Raji (cell line): ENCODE results near the gene PKNOX2.

Experiments
- POLR2A ChIP-seq: IDR thresholded peaks from 2 replicates; pipeline ENCODE4 v1.6.1; 2011; ENCODE audit warnings: low read depth, low read length, control low read depth; ENCODE audit not compliant: insufficient read depth

The PKNOX2 gene

DNA sequence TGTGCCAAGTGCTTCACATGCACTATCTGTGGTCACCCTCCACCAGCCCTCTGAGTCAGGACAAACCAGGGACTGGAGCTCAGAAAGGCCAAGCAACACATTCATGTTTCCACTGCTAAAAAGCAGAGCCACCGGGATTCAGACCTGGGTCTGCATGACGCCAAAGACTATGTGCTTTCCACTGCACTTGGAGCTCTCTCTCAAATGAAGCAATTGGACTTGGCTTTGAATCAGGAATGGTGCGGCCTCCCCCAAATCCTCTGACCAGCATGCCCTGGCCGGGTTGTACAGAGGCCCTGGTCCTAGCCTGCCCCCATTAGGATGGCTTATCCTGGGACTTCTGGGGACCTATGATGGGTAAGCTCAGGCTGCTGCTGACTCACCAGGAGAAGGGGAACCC lies 80.7 kb downstream of the PKNOX2 start:
- no peak for TF ChIP-seq POLR2A

GRCh38 chr11:125247431-125247830 lies 82.9 kb downstream of the PKNOX2 start:
- no peak for TF ChIP-seq POLR2A

GRCh38 chr11:125250318-125251213 lies 86.0 kb downstream of the PKNOX2 start:
- TF ChIP-seq POLR2A = no peak

DNA sequence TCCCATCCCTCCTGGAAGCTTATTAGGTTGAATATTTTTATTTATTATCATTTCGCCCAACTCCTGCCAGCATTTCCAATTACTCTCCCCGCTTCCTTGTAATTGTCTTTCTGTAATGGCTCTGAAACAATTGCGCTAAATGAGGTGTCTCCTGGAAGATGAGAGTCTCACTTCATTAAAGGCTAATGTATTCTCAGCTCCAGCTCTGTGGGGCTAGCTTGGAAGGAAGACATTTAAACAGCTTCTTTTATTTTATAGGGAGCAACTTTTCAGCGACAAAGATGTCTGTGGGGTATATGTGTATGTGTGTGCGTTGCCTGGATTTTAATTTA lies 86.6 kb downstream of the PKNOX2 start:
- TF ChIP-seq POLR2A = no peak

DNA sequence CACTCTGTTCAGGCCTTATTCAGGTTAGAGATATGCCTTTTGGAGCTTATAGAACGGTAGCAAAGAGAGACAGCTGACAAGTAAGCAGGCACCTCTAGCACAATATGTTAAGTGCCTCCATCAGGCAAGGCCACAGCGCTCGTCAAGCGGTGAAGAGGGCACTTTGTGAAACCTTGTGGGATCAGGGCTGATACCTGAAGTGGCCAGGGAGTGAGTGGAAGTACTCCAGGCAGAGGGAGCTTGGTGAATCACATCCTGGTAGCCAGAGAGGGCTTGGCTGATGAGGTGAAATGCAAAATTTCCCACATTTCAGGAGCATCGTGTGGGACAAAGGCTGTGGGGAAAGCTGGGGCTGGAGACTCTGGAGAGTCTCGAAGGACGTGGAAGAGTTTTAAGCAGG lies 87.4 kb downstream of the PKNOX2 start:
- TF ChIP-seq POLR2A = no peak

- no peak for TF ChIP-seq POLR2A
Measured at GRCh38 chr11:125253289-125253688, 88.7 kb downstream of the PKNOX2 start.

DNA sequence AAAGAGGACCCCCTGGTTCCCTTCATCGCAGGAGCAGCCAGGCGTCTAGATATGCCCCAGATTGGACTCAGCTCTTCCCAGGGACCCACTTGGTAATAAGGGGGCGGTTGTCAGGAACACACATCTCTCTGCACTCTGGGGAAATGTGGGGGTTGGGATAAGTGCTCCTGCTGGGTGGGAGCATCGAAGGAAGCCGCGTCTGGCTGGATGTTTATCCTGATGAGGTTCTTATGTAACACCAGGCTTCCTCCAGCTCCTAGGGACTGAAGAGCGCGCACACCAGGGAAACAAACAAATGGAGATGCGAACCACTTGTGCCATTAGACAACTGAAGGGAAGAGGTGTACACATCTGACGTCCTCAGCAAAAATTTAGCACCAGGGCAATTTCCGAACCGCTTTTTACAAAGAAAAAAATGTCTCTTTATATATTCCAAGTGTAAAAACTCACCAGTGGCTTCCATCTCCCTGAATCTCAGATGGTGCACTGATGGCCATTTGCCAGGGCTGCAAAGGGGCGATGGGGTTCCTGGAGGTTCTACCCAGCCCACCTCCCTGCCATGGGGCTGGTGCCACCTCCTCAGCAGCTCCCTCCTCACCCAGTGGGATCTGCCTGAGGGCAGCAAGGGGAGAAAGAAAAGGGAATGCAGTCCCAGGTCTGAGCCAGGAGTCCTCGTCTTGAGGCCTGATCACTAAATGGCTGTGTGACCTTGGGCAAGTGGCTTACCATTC lies 89.4 kb downstream of the PKNOX2 start:
- no peak for TF ChIP-seq POLR2A

DNA sequence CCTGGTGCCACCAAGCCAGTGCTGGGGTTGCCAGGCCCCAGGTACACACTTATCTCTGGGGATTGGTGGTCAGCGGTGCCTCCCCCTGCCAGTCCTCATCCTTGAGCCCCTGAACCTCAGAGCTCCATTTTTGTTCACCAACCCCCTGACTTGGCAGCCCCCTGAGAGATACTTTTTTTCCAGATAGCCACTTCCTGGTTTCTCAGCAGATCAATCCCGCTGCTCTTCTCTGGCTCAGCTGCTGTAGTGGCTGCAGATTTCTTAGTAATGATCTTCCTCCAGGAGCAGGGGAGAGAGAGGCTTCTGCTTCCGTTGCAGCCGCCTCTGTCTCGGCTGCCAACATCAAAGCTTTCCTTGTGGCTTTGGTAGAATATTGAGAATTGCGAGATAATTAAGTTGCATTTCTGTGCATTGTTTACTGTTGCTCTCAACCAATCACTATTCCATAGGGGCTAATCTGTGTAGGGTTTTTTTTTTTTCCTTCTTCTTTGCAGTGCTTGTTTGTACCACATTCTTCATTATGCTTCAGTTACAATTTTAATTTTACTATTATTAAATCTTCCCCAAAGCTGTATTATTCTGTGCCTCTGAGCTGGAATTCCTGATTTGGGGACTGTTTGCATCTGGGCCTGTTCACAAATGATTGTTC lies 92.1 kb downstream of the PKNOX2 start:
- no peak for TF ChIP-seq POLR2A

GRCh38 chr11:125257190-125257579 lies 92.6 kb downstream of the PKNOX2 start:
- no peak for TF ChIP-seq POLR2A

- TF ChIP-seq POLR2A = no peak
Measured at GRCh38 chr11:125257751-125258150, 93.2 kb downstream of the PKNOX2 start.

GRCh38 chr11:125258291-125259032 lies 93.9 kb downstream of the PKNOX2 start:
- TF ChIP-seq POLR2A = no peak

GRCh38 chr11:125261588-125261987 lies 97.0 kb downstream of the PKNOX2 start:
- TF ChIP-seq POLR2A = no peak

- TF ChIP-seq POLR2A = no peak
Measured at GRCh38 chr11:125262194-125262829, 97.8 kb downstream of the PKNOX2 start.

DNA sequence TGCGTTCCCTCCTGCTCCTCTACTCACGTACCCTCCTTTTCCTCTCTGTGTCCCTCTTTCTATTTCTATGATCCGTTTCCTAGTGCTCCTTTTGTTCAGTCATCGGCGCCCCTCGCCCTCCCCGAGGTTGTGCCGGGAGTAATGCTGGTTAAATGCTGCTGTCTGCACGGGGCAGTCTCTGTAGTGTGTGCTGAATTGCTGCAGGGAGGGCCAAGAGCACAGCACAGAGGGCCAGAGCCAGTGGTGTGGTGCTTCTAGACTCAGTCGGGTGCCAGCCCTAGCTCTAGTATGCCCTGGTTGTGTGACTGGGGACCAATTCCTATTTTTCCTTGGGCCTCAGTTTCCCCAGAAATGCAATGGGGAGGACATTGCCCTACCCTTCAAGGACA lies 98.3 kb downstream of the PKNOX2 start:
- no peak for TF ChIP-seq POLR2A

GRCh38 chr11:125263268-125263790 lies 98.8 kb downstream of the PKNOX2 start:
- no peak for TF ChIP-seq POLR2A
